ENCODE measurements around the gene SLC6A18. TPM values are rescaled to one million over a fixed set of nuclear protein-coding genes. Genes with fewer than 3 reads are reported as not detected.

SLC6A18 gene
- total and polyA plus RNA-seq, 2 of the 13 experiments (the other 11 are each of a cell fraction or from before 2014, with no cell fraction given): not detected

DNA sequence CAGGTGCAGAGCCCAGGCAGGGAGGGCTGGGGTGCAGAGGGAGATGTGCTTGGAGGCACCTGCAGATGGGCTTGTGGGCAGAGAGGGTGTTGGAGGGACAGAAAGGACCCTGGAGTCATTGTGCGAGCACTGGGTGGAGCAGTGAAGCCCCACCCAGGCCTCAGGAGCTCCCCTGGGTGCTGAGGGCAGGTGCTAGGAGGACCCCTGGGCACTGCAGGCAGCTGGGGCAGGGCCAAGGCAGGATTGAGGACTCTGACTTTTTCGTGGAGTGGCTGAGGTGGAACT is 10.3 kb upstream of the SLC6A18 start:
- no peak for DNase-seq (ENCODE audit: low spot score)
- no TSS peak for BruUV-seq (replicated peaks)
- Histone ChIP-seq H3K9ac (ENCODE audit: insufficient read depth, low read depth, low read length) (no peak overlapping the region), H3K79me2 (ENCODE audit: insufficient read depth, low read length) (no peaks in the 10 kb centered on the region), H3K36me3 (replicated peaks in 1 of 2; ENCODE audit: control insufficient read depth in 1 of 2, insufficient read depth in 2 of 2, low read length in 2 of 2) (no peaks in the 10 kb centered on the region), H2AFZ (ENCODE audit: low read length) (no peak overlapping the region), H3K4me1 (ENCODE audit: insufficient read depth, low read length) (no peaks in the 10 kb centered on the region), H3K4me2 (ENCODE audit: low read depth, low read length) (no peak overlapping the region), H4K20me1 (ENCODE audit: insufficient read depth, low read length) (no peaks in the 10 kb centered on the region), H3K27ac (ENCODE audit: extremely low read length, insufficient read depth, low read length) (no peak overlapping the region), H3K4me3 (replicated peaks in 1 of 3; ENCODE audit: insufficient read depth in 1 of 3, low read depth in 2 of 3, low read length in 3 of 3) (no peak overlapping the region), H3K9me3 (ENCODE audit: low read length) (no peaks in the 10 kb centered on the region), H3K27me3 (ENCODE audit: control insufficient read depth in 1 of 2, insufficient read depth in 2 of 2, low read length in 2 of 2) (peaks cover 7 to 28% of the 10 kb centered on the region in 2 experiments; a peak in 4 of 5 replicates)
- ChIA-PET CTCF (ENCODE audit: low intra/inter-chr PET ratio, low total read pairs) (no interaction called here), POLR2A (no interaction called here)
- in situ Hi-C loops (cut with HindIII; ENCODE audit: extremely low pct_ligation_motif_present, low pct_unique_long_range_greater_than_20kb) (no loop called here), intact Hi-C loops (cut with micrococcal nuclease; ENCODE audit: unreplicated experiment) (no loop called here)
- ATAC-seq: no peak
- no peak for FAIRE-seq
- TF ChIP-seq, protein P1, sequence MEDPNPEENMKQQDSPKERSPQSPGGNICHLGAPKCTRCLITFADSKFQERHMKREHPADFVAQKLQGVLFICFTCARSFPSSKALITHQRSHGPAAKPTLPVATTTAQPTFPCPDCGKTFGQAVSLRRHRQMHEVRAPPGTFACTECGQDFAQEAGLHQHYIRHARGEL (CRISPR knock-in tag; IDR thresholded peaks at IDR 0.05): no peak
- TF ChIP-seq, protein P2, sequence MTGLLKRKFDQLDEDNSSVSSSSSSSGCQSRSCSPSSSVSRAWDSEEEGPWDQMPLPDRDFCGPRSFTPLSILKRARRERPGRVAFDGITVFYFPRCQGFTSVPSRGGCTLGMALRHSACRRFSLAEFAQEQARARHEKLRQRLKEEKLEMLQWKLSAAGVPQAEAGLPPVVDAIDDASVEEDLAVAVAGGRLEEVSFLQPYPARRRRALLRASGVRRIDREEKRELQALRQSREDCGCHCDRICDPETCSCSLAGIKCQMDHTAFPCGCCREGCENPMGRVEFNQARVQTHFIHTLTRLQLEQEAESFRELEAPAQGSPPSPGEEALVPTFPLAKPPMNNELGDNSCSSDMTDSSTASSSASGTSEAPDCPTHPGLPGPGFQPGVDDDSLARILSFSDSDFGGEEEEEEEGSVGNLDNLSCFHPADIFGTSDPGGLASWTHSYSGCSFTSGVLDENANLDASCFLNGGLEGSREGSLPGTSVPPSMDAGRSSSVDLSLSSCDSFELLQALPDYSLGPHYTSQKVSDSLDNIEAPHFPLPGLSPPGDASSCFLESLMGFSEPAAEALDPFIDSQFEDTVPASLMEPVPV (CRISPR knock-in tag; IDR thresholded peaks at IDR 0.05): no peak
- WGBS (ENCODE audit: low lambda C conversion rate): 0% methylated on average over 1 of the region's 2 CpGs

DNA sequence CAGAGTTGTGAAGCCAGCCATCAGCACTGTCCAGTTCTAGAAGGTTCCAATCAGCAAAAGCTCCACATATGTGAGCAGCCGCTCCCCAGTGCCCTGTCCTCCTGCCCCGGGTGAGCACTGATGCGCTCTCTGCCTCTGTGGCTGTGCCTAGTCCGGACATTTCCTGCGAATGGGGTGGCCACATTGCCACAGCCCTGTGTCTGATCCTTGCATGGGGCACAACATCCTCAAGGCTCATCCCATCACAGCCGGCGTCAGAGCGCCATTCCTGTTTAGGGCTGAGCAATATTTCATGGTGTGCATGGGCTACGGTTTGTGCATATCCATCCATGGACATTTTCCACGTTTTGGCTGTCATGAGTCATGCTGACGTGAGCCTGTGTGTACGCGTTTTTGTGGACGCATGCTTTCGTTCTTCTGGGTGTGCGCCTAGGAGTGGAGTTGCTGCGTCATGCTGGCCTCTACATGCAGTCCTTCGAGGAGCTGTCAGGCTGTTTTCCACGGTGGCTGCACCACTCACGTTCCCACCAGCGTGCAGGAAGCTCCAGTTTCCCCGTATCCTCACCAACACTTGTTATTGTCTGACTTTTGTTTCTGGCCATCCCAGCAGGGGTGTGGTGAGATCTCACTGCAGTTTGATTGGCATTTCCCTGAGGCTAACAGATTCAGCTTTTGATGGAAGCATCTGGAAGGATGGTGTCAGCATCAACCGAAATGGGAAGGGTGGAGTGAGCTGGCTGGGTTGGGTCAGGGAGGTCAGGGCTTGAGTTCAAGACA is 9.7 kb upstream of the SLC6A18 start:
- no peak overlapping the region for H3K4me2 ChIP-seq (ENCODE audit: low read depth, low read length)
- H4K20me1 ChIP-seq (ENCODE audit: insufficient read depth, low read length): no peaks in the 10 kb centered on the region
- H3K4me3 ChIP-seq (replicated peaks in 1 of 3; ENCODE audit: insufficient read depth in 1 of 3, low read depth in 2 of 3, low read length in 3 of 3): no peak overlapping the region
- ATAC-seq (no peak), DNase-seq (ENCODE audit: low spot score) (no peak), FAIRE-seq (no peak)
- intact Hi-C loops (cut with micrococcal nuclease; ENCODE audit: unreplicated experiment): no loop called here
- no peak overlapping the region for H2AFZ ChIP-seq (ENCODE audit: low read length)
- WGBS (ENCODE audit: low lambda C conversion rate): 49% methylated on average over 16 of the region's 23 CpGs
- H3K36me3 ChIP-seq (replicated peaks in 1 of 2; ENCODE audit: control insufficient read depth in 1 of 2, insufficient read depth in 2 of 2, low read length in 2 of 2): no peaks in the 10 kb centered on the region
- no peak overlapping the region for H3K9ac ChIP-seq (ENCODE audit: insufficient read depth, low read depth, low read length)
- H3K9me3 ChIP-seq (ENCODE audit: low read length): no peaks in the 10 kb centered on the region
- H3K79me2 ChIP-seq (ENCODE audit: insufficient read depth, low read length): no peaks in the 10 kb centered on the region
- ChIA-PET CTCF (ENCODE audit: low intra/inter-chr PET ratio, low total read pairs) (no interaction called here), POLR2A (no interaction called here)
- no TSS peak for BruUV-seq (replicated peaks)
- no peak overlapping the region for H3K27ac ChIP-seq (ENCODE audit: extremely low read length, insufficient read depth, low read length)
- no peaks in the 10 kb centered on the region for H3K4me1 ChIP-seq (ENCODE audit: insufficient read depth, low read length)
- in situ Hi-C loops (cut with HindIII; ENCODE audit: extremely low pct_ligation_motif_present, low pct_unique_long_range_greater_than_20kb): no loop called here
- H3K27me3 ChIP-seq (ENCODE audit: control insufficient read depth in 1 of 2, insufficient read depth in 2 of 2, low read length in 2 of 2): peaks cover 7 to 31% of the 10 kb centered on the region in 2 experiments; a peak in 4 of 5 replicates
- TF ChIP-seq, protein P3, sequence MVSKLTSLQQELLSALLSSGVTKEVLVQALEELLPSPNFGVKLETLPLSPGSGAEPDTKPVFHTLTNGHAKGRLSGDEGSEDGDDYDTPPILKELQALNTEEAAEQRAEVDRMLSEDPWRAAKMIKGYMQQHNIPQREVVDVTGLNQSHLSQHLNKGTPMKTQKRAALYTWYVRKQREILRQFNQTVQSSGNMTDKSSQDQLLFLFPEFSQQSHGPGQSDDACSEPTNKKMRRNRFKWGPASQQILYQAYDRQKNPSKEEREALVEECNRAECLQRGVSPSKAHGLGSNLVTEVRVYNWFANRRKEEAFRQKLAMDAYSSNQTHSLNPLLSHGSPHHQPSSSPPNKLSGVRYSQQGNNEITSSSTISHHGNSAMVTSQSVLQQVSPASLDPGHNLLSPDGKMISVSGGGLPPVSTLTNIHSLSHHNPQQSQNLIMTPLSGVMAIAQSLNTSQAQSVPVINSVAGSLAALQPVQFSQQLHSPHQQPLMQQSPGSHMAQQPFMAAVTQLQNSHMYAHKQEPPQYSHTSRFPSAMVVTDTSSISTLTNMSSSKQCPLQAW (CRISPR knock-in tag; IDR thresholded peaks at IDR 0.05): no peak
- TF ChIP-seq NCOA5 (CRISPR knock-in tag; IDR thresholded peaks at IDR 0.05): no peak
- TF ChIP-seq PAX8 (CRISPR knock-in tag; IDR thresholded peaks at IDR 0.05; ENCODE audit: borderline replicate concordance): no peak
- TF ChIP-seq ADNP (CRISPR knock-in tag; IDR thresholded peaks at IDR 0.05): no peak
- TF ChIP-seq ATF1 (CRISPR knock-in tag; IDR thresholded peaks at IDR 0.05): no peak
- no peak for TF ChIP-seq CBX2 (IDR thresholded peaks at IDR 0.05; ENCODE audit: low read depth, low read length)
- TF ChIP-seq CBX2 (CRISPR knock-in tag; IDR thresholded peaks at IDR 0.05; ENCODE audit: low read depth): no peak
- TF ChIP-seq ZNF709 (CRISPR knock-in tag; IDR thresholded peaks at IDR 0.05): no peak
- no peak for TF ChIP-seq ZNF891 (CRISPR knock-in tag; IDR thresholded peaks at IDR 0.05)

All from HepG2 (cell line).